ENCODE data around the gene KTN1.

DNA sequence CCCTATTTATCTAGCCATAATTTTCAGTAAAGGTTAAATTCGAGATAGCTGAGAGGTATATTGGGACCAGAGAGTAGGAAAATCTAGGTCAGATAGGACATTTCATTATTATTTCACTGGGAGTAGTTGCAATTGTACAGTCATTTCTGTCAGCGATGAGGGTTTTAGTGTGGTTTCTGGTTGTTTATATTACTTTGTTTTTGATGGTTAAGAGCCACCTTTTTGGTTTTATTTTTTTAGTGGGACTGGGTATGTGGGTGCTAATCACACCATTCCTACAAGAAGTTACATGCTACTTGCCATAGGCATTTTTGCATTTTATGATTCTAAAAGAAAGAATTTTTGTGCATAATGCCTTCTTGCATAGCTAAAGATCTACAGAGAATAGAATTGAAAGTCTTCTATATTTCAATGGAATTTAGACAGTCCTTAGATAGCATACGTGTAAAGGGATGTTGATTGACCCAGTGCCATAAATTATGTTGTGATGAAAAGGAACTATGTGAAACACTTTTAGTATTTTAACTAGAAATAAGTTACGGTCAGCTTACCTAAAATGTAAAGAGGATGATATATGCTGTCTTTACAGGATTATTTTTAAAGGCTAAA, 85.2 kb downstream of the KTN1 start:
- TF ChIP-seq, protein P1, sequence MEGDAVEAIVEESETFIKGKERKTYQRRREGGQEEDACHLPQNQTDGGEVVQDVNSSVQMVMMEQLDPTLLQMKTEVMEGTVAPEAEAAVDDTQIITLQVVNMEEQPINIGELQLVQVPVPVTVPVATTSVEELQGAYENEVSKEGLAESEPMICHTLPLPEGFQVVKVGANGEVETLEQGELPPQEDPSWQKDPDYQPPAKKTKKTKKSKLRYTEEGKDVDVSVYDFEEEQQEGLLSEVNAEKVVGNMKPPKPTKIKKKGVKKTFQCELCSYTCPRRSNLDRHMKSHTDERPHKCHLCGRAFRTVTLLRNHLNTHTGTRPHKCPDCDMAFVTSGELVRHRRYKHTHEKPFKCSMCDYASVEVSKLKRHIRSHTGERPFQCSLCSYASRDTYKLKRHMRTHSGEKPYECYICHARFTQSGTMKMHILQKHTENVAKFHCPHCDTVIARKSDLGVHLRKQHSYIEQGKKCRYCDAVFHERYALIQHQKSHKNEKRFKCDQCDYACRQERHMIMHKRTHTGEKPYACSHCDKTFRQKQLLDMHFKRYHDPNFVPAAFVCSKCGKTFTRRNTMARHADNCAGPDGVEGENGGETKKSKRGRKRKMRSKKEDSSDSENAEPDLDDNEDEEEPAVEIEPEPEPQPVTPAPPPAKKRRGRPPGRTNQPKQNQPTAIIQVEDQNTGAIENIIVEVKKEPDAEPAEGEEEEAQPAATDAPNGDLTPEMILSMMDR (conservative IDR thresholded peaks at IDR 0.05; ENCODE audit: low read depth, low read length), result no peak
- no peak for TF ChIP-seq EZH2 (IDR thresholded peaks at IDR 0.05; ENCODE audit: borderline replicate concordance, low read depth, low read length, poor library complexity, severe bottlenecking)

Measured in A673 (cell line).